Measurements from ENCODE around the gene ALDH3B2.
"Not testable (repeated sequence)": the region's sequence is repeated elsewhere in the genome, so short reads cannot be mapped to it uniquely, and the experiment has no call there.

GRCh38 chr11:67621928-67622327 lies 52.5 kb downstream of the ALDH3B2 start:
- not testable (repeated sequence) for TF ChIP-seq EGR1 (IDR thresholded peaks at IDR 0.05; ENCODE audit: low read depth); RAD21 (IDR thresholded peaks at IDR 0.05; ENCODE audit: low read depth); YY1 (IDR thresholded peaks at IDR 0.05; ENCODE audit: extremely low read depth, insufficient replicate concordance, low read depth, low read length); CTCF (IDR thresholded peaks at IDR 0.05 in 2 of 3, conservative IDR thresholded peaks at IDR 0.05 in 1 of 3; ENCODE audit: borderline replicate concordance in 1 of 3, insufficient read depth in 1 of 3, low read depth in 2 of 3, low read length in 2 of 3); EZH2 (IDR thresholded peaks at IDR 0.05); SP1 (IDR thresholded peaks at IDR 0.05; ENCODE audit: low read depth)

Measured in HCT116 (cell line).